HG02970 (cell line): ENCODE results near the gene GINS3.

ENCODE experiments used
- ATAC-seq: cut with Tn5 transposase; IDR thresholded peaks from one replicate; pipeline ENCODE4 v1.9.1; 2021; ENCODE audit warnings: mild to moderate bottlenecking, moderate library complexity, moderate number of reproducible peaks; ENCODE audit not compliant: unreplicated experiment, low FRiP score

Gene GINS3

GRCh38 chr16:58392215-58393137 is at the start of gene GINS3:
GINS3 (plus strand) TSS chr16:58392471; CDS start chr16:58392602, 131 bp downstream.
- peak; percentile 92 for ATAC-seq

- ATAC-seq, result no peak
Observed at GRCh38 chr16:58343562-58343961, 48.7 kb upstream of the GINS3 start.

- ATAC-seq, result no peak
Observed at GRCh38 chr16:58345574-58346354, 46.5 kb upstream of the GINS3 start.

- no peak for ATAC-seq
Observed at GRCh38 chr16:58346831-58347371, 45.4 kb upstream of the GINS3 start.

- no peak for ATAC-seq
Observed at GRCh38 chr16:58348986-58349385, 43.3 kb upstream of the GINS3 start.

GRCh38 chr16:58352690-58353089 is 39.6 kb upstream of the GINS3 start:
- ATAC-seq, result no peak

- ATAC-seq, result no peak
Observed at GRCh38 chr16:58360041-58360634, 32.1 kb upstream of the GINS3 start.

GRCh38 chr16:58361726-58362125 is 30.5 kb upstream of the GINS3 start:
- ATAC-seq, result no peak

- no peak for ATAC-seq
Observed at GRCh38 chr16:58363746-58364393, 28.4 kb upstream of the GINS3 start.

GRCh38 chr16:58365623-58366022 is 26.6 kb upstream of the GINS3 start:
- no peak for ATAC-seq

GRCh38 chr16:58366247-58367031 is 25.8 kb upstream of the GINS3 start:
- no peak for ATAC-seq

GRCh38 chr16:58367252-58367651 is 25.0 kb upstream of the GINS3 start:
- ATAC-seq, result no peak

GRCh38 chr16:58371841-58372240 is 20.4 kb upstream of the GINS3 start:
- ATAC-seq, result no peak

GRCh38 chr16:58375386-58375785 is 16.9 kb upstream of the GINS3 start:
- no peak for ATAC-seq

GRCh38 chr16:58377932-58378331 is 14.3 kb upstream of the GINS3 start:
- ATAC-seq, result no peak

- ATAC-seq, result no peak
Observed at GRCh38 chr16:58378401-58378800, 13.9 kb upstream of the GINS3 start.

- ATAC-seq, result no peak
Observed at GRCh38 chr16:58379736-58380135, 12.5 kb upstream of the GINS3 start.

GRCh38 chr16:58381661-58382060 is 10.6 kb upstream of the GINS3 start:
- ATAC-seq, result no peak

GRCh38 chr16:58384437-58385055 is 7.7 kb upstream of the GINS3 start:
- ATAC-seq, result no peak
